Neural cell (in vitro differentiated cells): ENCODE measurements around the gene GCC1.

ENCODE experiments used
- CTCF ChIP-seq: fragments of 450-650 bp; IDR thresholded peaks from 2 replicates; pipeline ENCODE4 v1.5.1; 2014; ENCODE audit warnings: antibody characterized with exemption, mild to moderate bottlenecking, moderate library complexity; ENCODE audit not compliant: poor library complexity, severe bottlenecking
- EP300 ChIP-seq: fragments of 450-650 bp; conservative IDR thresholded peaks from 2 replicates; pipeline ENCODE4 v1.6.1; 2014; ENCODE audit warnings: antibody characterized with exemption, mild to moderate bottlenecking, moderate library complexity; ENCODE audit not compliant: poor library complexity, severe bottlenecking
- REST ChIP-seq: IDR thresholded peaks from 2 replicates; pipeline ENCODE4 v1.6.1; 2012; ENCODE audit warnings: borderline replicate concordance
- TAF1 ChIP-seq: IDR thresholded peaks from 2 replicates; pipeline ENCODE4 v1.6.1; 2012; ENCODE audit warnings: low read depth

DNA sequence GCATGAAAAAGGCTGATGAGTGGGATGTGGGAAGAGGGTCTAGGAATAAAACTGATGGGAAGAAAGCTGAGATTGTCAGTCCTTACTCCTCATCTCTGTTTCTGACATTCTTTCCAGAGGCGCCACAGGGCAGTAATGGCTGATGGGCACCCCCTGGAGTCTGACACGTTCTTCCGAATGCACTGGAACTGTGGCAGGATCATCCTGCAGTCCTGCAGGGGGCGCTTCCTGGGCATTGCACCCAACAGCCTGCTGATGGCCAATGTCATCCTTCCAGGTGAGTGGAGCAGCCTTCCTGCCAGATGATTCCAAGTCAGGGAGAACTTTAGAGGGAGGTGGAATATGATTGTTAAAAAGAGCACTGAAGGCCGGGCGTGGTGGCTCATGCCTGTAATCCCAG, 12.9 kb upstream of the GCC1 start:
- TF ChIP-seq TAF1 (no peak), EP300 (no peak), CTCF (no peak), REST (no peak)
